Osteocyte (in vitro differentiated cells): Measurements from ENCODE around the gene HOXB9. TPM values are rescaled to one million over a fixed set of nuclear protein-coding genes. Genes with fewer than 3 reads are reported as not detected.

Experiments used
- DNase-seq: peaks from one replicate; pipeline ENCODE4 v3.0.0; 2021; ENCODE audit warnings: mixed read lengths; ENCODE audit not compliant: unreplicated experiment; ENCODE audit errors: extremely low spot score
- H3K27ac Mint-ChIP-seq: one replicate; pipeline ENCODE4 v1.8.0; 2021; ENCODE audit warnings: mild to moderate bottlenecking, mixed read lengths; ENCODE audit not compliant: unreplicated experiment
- H3K27me3 Mint-ChIP-seq: one replicate; pipeline ENCODE4 v1.8.0; 2021; ENCODE audit warnings: mixed read lengths; ENCODE audit not compliant: unreplicated experiment
- H3K36me3 Mint-ChIP-seq: one replicate; pipeline ENCODE4 v1.8.0; 2021; ENCODE audit warnings: mixed read lengths; ENCODE audit not compliant: unreplicated experiment
- H3K4me1 Mint-ChIP-seq: one replicate; pipeline ENCODE4 v1.8.0; 2021; ENCODE audit warnings: mixed read lengths; ENCODE audit not compliant: unreplicated experiment
- H3K4me3 Mint-ChIP-seq: one replicate; pipeline ENCODE4 v1.8.0; 2021; ENCODE audit warnings: mild to moderate bottlenecking, moderate library complexity, mixed read lengths; ENCODE audit not compliant: unreplicated experiment
- H3K9me3 Mint-ChIP-seq: one replicate; pipeline ENCODE4 v1.8.0; 2021; ENCODE audit warnings: mixed read lengths; ENCODE audit not compliant: unreplicated experiment
- total RNA-seq: library from RNA; stranded (reverse); gene quantifications from 2 replicates; pipeline ENCODE4 v1.2.1, GENCODE V29; 2021
- TF ChIP-seq, protein P1 (sequence below): fragments of 200-600 bp; sonication (generic); IDR thresholded peaks from 2 replicates; pipeline ENCODE4 v1.5.0; 2021; ENCODE audit warnings: antibody characterized with exemption, mild to moderate bottlenecking, moderate library complexity

Gene HOXB9
- total RNA-seq, 1 donor from 2014 or later, result not detected

- Mint-ChIP-seq H3K9me3 (no peaks in the 10 kb centered on the region), H3K4me1 (peaks cover 19% of the 10 kb centered on the region), H3K36me3 (peaks cover 2% of the 10 kb centered on the region), H3K27ac (no peak overlapping the region), H3K27me3 (peaks cover 90% of the 10 kb centered on the region), H3K4me3 (no peak overlapping the region)
- no peak for DNase-seq
- TF ChIP-seq, protein P1, sequence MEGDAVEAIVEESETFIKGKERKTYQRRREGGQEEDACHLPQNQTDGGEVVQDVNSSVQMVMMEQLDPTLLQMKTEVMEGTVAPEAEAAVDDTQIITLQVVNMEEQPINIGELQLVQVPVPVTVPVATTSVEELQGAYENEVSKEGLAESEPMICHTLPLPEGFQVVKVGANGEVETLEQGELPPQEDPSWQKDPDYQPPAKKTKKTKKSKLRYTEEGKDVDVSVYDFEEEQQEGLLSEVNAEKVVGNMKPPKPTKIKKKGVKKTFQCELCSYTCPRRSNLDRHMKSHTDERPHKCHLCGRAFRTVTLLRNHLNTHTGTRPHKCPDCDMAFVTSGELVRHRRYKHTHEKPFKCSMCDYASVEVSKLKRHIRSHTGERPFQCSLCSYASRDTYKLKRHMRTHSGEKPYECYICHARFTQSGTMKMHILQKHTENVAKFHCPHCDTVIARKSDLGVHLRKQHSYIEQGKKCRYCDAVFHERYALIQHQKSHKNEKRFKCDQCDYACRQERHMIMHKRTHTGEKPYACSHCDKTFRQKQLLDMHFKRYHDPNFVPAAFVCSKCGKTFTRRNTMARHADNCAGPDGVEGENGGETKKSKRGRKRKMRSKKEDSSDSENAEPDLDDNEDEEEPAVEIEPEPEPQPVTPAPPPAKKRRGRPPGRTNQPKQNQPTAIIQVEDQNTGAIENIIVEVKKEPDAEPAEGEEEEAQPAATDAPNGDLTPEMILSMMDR, result no peak
Observed at GRCh38 chr17:48620461-48621139, 5.6 kb downstream of the HOXB9 start.

- H3K4me3 Mint-ChIP-seq, result no peak overlapping the region
- TF ChIP-seq, protein P1, result no peak
- no peak for DNase-seq
- no peak overlapping the region for H3K27ac Mint-ChIP-seq
- H3K36me3 Mint-ChIP-seq, result peaks cover 2% of the 10 kb centered on the region
- H3K9me3 Mint-ChIP-seq, result no peaks in the 10 kb centered on the region
- H3K27me3 Mint-ChIP-seq, result peaks cover 93% of the 10 kb centered on the region
- H3K4me1 Mint-ChIP-seq, result peaks cover 16% of the 10 kb centered on the region
Observed at GRCh38 chr17:48619826-48620449, 6.2 kb downstream of the HOXB9 start.

DNA sequence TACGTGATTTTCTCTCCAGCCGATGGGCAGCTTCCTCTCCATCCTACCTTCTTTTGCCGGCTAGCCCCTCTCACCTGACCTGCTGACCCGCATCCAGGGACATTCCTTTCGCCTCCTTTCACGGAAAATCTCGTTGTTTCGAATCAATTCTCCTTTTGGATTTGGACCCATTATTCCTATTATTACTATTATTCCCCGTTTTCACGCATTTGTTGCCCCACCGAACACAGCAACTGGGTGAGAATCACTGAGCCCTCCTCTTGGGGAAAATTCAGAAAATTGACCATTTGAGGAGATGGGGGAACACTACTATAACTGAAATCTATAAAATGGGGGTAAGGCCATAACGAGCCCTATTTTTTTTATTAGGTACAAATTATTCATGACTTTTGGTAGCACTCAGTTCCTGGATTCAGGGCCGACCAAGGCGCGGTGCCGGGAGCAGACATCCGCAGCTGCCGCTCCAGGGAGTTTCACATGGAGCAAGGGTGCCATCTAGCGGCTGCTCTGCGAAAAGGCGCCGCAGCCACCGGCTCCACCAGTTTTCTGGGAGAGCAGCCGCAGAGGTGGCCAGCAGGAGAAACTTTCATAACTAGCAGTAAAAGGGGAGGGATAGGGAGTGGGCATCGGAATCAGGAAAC lies 7.8 kb downstream of the HOXB9 start:
- no peak overlapping the region for H3K4me3 Mint-ChIP-seq
- peaks cover 93% of the 10 kb centered on the region for H3K27me3 Mint-ChIP-seq
- peaks cover 2% of the 10 kb centered on the region for H3K36me3 Mint-ChIP-seq
- H3K9me3 Mint-ChIP-seq, result no peaks in the 10 kb centered on the region
- peak; percentile 95 for DNase-seq
- H3K4me1 Mint-ChIP-seq, result peaks cover 23% of the 10 kb centered on the region
- H3K27ac Mint-ChIP-seq, result no peak overlapping the region
- TF ChIP-seq, protein P1, result peak; percentile 98

GRCh38 chr17:48617471-48618255 lies 8.5 kb downstream of the HOXB9 start:
- Mint-ChIP-seq H3K4me3 (no peak overlapping the region), H3K27me3 (peaks cover 91% of the 10 kb centered on the region), H3K27ac (no peak overlapping the region), H3K4me1 (peaks cover 27% of the 10 kb centered on the region), H3K9me3 (no peaks in the 10 kb centered on the region), H3K36me3 (no peaks in the 10 kb centered on the region)
- DNase-seq, result no peak
- TF ChIP-seq, protein P1, result no peak
